ENCODE results near the gene PRR23E.

- TF ChIP-seq CTCF (conservative IDR thresholded peaks at IDR 0.05; ENCODE audit: low read depth in 2 of 2) (no peak), CREB1 (CRISPR knock-in tag; IDR thresholded peaks at IDR 0.05; ENCODE audit: low read depth) (no peak), POLR2AphosphoS5 (IDR thresholded peaks at IDR 0.05; ENCODE audit: low read depth) (no peak), EZH2phosphoT487 (IDR thresholded peaks at IDR 0.05; ENCODE audit: unreplicated experiment) (no peak), REST (IDR thresholded peaks at IDR 0.05; ENCODE audit: unreplicated experiment) (no peak), STAT1 (IDR thresholded peaks at IDR 0.05; ENCODE audit: unreplicated experiment) (no peak), NANOG (IDR thresholded peaks at IDR 0.05; ENCODE audit: borderline replicate concordance) (no peak), EZH2 (IDR thresholded peaks at IDR 0.05; ENCODE audit: low read depth, unreplicated experiment) (no peak), JUNB (IDR thresholded peaks at IDR 0.05; ENCODE audit: unreplicated experiment) (no peak)
These were observed 844 bp downstream of the PRR23E start for GRCh38 chr3:127193775-127194174.

Data from GM23338 (cell line).